Measurements from ENCODE around the gene NECAB2.

DNA sequence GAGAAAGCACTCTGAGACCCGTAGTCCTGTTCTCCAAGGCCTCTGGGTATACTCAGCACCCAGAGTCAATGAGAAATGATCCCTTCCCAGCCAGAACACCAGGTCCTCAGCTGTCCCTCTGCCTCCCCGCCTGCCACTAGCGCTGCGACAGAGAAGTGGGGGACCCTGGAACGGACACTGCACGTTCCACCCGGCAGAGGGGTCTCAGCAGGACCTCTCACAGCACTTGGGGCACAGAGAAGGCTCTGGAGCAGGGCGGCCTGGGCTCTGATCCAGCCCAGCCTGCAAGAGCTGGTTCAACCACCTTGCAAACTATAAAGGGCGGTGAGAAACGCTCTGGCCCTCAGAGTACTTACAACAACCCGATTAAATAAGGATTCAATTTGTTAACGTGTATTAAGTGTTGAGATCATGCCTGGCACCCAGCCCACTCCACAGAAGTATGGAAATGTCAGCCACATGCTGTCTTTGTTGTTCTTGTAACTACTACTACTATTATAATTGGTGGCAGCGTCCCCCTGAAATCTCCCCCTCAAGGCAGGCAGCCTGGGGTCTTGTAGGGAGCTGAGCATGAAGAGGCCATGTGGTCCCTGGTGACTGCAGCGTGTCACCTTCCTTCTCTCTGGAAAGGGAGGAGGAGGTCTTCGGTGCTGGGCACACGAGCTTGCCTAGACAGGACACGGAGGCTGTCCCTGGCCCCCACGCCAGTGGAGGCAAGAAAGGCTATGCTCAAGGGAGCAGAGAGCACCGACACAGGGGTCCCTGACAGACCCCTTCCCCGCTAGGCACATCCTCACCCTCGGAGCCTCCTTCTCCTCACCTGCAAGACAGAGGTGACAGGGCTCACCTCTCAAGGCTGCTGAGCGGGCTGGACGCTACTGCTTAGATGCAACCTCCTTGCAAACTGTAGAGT is 12.6 kb upstream of the NECAB2 start:
- TF ChIP-seq POLR2A (IDR thresholded peaks at IDR 0.05; ENCODE audit: low read length) (no peak), GATA1 (IDR thresholded peaks at IDR 0.05; ENCODE audit: low read depth, low read length) (no peak)

Data from erythroblast (primary cell).